Stimulated activated naive CD8-positive, alpha-beta T cell treated with anti-CD3 and anti-CD28 coated beads, Interleukin-15, Interleukin-2, amounts not matched to agents 100 U/mL and 50 U/mL, for 24 hours (primary cell): ENCODE measurements around the gene LAMA5.

ENCODE experiments used
- ATAC-seq: fragments of 150-1000 bp; cut with Tn5 transposase; one replicate; pipeline ENCODE4 v1.10.0; 2021
- DNase-seq: peaks from one replicate; pipeline ENCODE4 v3.0.0; 2021

The LAMA5 gene

GRCh38 chr20:62349556-62350097 is 17.5 kb downstream of the LAMA5 start:
- DNase-seq (no peak), ATAC-seq (no peak)

DNA sequence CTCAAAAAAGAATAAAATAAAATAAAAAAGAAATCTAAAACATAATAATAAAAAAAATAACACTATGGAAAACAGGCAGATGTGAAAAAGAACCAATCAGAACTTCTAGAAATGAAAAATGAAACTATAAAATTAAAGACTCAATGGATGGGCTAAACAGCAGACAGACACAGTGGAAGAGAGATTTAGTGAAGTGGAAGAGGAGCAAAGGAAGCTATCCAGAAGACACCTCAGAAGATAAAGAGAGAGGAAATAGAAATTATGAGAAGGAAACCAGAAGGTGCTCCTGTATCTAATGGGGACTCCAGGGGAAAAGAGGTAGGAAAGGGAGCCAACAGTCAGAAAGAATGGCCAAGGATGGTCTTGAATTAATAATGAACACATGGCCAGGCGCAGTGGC is 18.5 kb downstream of the LAMA5 start:
- ATAC-seq (no peak), DNase-seq (no peak)

GRCh38 chr20:62347445-62347844 is 19.7 kb downstream of the LAMA5 start:
- DNase-seq (no peak), ATAC-seq (no peak)

GRCh38 chr20:62347151-62347404 is 20.0 kb downstream of the LAMA5 start:
- ATAC-seq, result no peak
- no peak for DNase-seq

GRCh38 chr20:62346398-62347150 is 20.5 kb downstream of the LAMA5 start:
- DNase-seq, result no peak
- ATAC-seq, result no peak

- no peak for DNase-seq
- no peak for ATAC-seq
Observed at GRCh38 chr20:62345681-62346370, 21.3 kb downstream of the LAMA5 start.

GRCh38 chr20:62344782-62345181 is 22.3 kb downstream of the LAMA5 start:
- DNase-seq, result no peak
- ATAC-seq, result no peak

DNA sequence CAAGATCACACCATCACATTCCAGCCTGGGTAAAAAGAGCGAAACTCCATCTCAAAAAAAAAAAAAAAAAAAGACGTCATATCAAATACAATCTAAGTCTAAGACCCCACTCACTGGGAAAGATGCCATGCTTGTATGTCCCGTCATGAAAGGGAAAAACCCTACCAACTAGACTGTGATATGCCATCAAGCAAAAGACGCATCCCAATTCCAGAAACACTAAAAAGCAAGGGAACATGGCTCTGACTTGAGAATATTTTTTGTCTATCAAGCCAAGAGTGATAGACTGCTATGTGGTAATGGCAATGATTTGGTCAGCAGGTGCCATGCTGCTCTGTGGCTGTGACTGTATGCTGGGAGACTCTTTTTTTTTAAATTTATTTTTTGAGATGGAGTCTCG is 23.0 kb downstream of the LAMA5 start:
- DNase-seq (no peak), ATAC-seq (no peak)

DNA sequence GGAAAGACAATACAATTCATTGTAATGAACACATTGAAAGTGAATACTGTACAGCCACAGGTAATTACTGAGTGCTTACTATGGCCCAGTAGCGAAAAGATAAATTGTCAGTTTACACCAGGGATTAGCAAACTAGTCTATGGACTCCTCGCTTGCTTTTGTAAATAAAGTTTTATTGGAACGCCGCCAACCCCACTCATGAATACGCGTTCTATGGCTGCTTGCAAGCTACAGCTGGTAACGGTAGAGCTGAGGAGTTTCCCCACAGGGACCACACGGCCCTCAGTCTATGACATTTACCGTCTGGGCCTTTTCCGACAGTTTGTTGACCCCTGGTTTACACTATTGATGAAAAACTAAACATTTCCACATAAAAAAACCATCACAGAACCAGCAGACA is 24.2 kb downstream of the LAMA5 start:
- no peak for DNase-seq
- ATAC-seq, result no peak

GRCh38 chr20:62339647-62340062 is 27.5 kb downstream of the LAMA5 start:
- DNase-seq (no peak), ATAC-seq (no peak)

GRCh38 chr20:62338294-62338620 is 28.9 kb downstream of the LAMA5 start:
- no peak for DNase-seq
- ATAC-seq, result no peak

DNA sequence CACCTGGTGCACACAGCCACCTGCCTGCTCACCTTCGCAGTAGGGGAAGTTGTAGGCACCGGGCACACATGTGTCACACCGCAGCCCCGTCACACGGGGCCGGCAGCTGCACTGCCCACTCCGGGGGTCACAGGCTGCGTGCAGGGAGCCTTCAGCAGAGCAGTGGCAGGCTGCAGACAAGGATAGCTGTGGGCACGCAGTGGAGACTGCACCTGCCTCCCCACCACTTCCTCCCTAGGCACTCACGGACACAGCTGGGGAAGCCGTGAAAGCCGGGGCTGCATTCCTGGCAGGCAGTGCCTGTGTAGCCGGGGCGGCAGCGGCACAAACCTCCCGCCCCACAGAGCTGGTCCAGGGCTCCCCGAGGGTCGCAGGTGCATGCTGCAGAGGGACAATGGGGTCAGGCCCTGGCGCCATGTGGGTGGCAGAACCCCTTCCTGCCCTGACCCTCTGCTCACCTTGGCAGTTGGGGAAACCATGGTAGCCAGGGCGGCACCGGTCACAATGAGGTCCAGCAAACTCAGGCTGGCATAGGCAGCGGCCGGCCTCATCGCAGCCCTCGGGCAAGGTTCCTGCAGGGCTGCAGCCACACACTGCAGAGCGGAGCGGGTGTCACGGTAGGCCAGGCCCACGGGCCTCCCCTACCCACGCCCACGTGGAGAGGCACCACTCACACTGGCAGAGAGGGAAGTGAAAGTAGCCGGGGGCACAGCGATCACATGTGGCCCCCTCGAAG is 29.4 kb downstream of the LAMA5 start:
- no peak for ATAC-seq
- DNase-seq, result no peak

DNA sequence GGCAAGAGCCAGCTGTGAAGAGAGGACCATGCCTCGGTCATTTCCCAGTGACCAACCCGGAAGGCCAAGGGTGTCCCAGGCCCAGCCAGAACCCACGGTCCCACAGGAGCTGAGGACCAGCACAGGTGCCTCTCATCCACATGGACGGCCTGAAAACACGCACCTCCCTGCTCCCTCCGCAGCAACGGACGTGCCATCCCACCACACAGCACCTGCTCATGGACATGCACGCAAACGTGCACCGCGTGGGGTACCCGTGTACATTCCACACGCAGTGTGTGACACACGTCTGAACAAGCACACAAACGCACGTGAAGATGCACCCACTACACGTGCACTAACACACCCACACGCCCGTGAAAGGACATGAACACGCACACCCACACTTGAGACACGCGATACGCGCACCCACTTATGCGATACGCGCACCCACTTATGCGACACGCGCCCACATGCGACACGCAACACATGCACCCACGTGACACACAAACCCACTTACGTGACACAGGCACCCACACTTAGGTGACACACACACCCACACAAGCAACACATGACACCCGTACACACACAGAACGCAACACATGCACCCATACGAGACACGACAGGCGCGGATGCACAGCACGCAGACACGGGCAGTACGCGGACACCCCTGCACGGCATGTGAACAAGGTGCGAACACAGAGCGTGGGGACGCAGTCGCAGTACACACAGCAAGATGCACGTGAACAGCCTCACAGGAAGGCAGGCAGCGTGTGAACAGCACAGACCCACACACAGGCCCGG is 30.1 kb downstream of the LAMA5 start:
- DNase-seq, result no peak
- ATAC-seq, result no peak

DNA sequence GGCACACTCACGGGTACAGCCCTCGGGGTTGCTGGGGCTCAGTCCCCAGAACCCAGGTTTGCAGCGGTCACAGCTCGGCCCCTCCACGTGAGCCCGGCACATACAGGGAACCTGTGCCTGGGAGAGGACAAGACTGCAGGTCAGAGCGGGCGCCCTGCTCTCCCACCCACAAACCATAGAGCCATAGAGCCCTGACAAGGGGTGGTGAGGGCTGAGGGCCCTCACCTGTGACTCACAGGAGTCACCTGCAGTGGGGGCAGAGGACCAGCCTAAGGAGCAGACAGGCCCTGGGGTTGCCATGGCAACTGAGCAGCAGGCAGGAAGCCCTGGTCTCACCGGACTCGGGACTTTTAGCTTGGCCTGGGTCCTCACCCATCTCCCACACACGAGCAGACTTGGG is 30.8 kb downstream of the LAMA5 start:
- ATAC-seq (no peak), DNase-seq (no peak)

GRCh38 chr20:62335532-62335931 is 31.6 kb downstream of the LAMA5 start:
- DNase-seq (no peak), ATAC-seq (no peak)

DNA sequence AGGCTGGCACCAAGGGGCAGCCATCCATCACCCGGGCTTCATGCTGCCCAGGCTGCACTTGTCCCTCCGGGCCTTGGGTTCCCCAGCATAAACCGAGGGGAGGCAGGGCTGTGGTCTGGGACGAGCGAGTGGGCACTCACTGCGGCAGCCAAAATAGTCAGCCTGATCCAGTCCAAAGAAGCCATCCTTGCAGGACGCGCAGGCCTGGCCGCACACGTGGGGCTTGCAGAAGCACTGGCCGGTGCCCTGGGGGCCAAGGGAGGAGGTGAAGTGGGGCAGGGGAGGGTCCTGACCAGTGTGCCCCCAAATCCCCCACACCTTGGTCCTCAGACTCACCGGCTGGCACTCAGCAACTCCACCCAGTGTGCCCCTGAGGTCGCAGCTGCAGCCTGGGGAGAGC is 32.2 kb downstream of the LAMA5 start:
- ATAC-seq (no peak), DNase-seq (no peak)

- DNase-seq, result no peak
- no peak for ATAC-seq
Observed at GRCh38 chr20:62333820-62334595, 33.1 kb downstream of the LAMA5 start.

GRCh38 chr20:62332989-62333819 is 33.9 kb downstream of the LAMA5 start:
- DNase-seq (no peak), ATAC-seq (no peak)

DNA sequence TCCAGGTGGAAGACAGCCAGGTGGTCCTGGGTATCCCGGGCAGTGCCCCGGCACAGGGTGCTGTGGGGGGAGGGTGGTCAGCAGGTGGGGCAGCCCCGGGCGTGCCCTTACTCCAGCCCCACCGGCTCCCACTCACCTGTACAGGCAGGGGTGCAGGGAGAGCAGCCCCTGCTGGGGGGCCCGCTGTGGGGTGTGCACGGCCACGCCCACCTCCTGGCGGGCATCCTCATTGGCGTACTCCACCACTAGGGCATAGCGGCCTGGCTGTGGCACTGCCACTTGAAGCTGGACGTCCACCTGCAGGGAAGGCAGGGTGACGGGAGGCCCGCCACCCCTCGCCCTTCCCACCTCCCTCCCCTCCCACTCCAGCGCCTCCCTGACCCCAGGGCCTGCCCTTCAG is 34.7 kb downstream of the LAMA5 start:
- DNase-seq (no peak), ATAC-seq (no peak)

DNA sequence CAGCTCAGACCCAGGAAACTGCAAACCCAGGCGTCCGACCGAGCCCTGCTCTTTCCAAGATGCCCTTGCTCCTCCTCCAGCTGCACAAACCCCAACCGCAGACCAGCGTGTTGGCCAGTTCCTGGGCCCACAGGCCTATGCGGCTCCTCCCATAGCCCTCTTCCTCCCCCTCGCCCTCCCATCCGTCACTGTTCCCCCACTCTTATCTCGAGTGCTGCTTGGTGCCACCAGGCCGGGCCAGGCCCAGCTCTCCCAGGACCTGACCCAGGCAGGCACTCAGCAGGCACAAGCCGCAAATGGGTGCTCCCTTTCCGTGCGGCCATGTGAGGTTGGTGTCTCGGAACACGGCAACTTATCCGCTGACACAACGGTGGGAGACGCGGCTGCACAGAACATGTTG is 35.8 kb downstream of the LAMA5 start:
- ATAC-seq, result no peak
- DNase-seq, result no peak
